ENCODE data around the gene SEM1.

DNA sequence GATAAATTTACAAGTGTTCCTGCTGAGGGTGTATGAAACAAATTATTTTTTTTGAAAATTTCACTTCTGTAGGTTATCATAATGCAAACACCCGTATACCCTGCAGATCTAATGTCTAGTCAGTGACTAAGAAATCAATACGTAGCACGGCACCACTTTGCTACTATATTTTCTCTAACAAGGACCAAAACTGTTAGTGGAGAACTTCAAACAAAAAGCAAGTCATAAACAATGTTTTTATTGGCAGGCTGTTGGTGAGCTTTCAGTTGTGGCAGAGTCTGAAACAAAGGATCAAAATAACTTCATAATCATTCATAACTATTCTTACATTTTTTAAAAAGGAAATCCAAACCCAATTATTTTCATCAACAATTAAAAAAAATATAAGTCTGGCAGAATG, 11.8 kb downstream of the SEM1 start:
- no peak for TF ChIP-seq CTCF (IDR thresholded peaks at IDR 0.05; ENCODE audit: insufficient read depth, low read length)
- TF ChIP-seq POLR2AphosphoS5 (IDR thresholded peaks at IDR 0.05; ENCODE audit: low read depth): no peak
- TF ChIP-seq REST (IDR thresholded peaks at IDR 0.05; ENCODE audit: insufficient replicate concordance, low read depth): no peak

Measured in HL-60 (cell line).